Right ventricle myocardium inferior (tissue), 1 donor: ENCODE data around the gene PLPP1. TPM values are rescaled to one million over a fixed set of nuclear protein-coding genes. Genes with fewer than 3 reads are reported as not detected.
"Not testable (repeated sequence)": the region's sequence is repeated elsewhere in the genome, so short reads cannot be mapped to it uniquely, and the experiment has no call there.

Experiments used
- ATAC-seq: fragments of 200-7000 bp; cut with Tn5 transposase; one replicate; pipeline ENCODE4 v1.9.1; 2020; ENCODE audit warnings: mild to moderate bottlenecking, moderate library complexity
- DNase-seq: peaks from one replicate; pipeline ENCODE4 v3.0.0; 2021; ENCODE audit errors: missing footprints
- intact Hi-C: fragments of 100-400 bp; cut with DNase I; formaldehyde crosslinking; loops from one replicate; pipeline ENCODE4 v1.11.0; 2022
- total RNA-seq: library from RNA; stranded (reverse); fragmentation: NEBNext Ultra II Directional; extraction: Animal tissue kit (Norgen Biotek cat#: 25700); gene quantifications from one replicate; pipeline ENCODE4 v1.2.1, GENCODE V29; 2021
- donor health status: DM: no; HTN: yes; CAD: no; lungs with severe emphysema.

The PLPP1 gene
- total RNA-seq, 1 donor from 2014 or later: 74.1 TPM

- DNase-seq (no peak), ATAC-seq (no peak)
- intact Hi-C loops: no loop called here
These were observed 23.8 kb downstream of the PLPP1 start for GRCh38 chr5:55511010-55511409.

DNA sequence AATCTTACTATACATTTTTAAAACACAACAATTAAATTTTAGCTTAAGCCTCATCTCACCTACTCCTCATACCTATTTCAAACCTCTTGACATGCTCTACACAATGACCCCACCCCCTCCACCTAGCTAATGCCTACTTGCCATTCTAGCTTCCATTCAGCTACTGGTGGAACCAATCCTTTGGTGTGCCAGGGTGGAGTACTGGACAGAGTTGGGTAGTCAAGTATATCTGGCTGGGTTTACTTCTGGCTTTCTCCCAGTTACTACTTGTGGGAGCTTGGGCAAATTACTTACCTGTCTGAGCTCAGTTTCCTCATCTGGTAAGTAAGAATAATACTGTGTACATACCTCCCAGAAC is 24.3 kb downstream of the PLPP1 start:
- no peak for DNase-seq
- ATAC-seq: no peak
- intact Hi-C loops: no loop called here

DNA sequence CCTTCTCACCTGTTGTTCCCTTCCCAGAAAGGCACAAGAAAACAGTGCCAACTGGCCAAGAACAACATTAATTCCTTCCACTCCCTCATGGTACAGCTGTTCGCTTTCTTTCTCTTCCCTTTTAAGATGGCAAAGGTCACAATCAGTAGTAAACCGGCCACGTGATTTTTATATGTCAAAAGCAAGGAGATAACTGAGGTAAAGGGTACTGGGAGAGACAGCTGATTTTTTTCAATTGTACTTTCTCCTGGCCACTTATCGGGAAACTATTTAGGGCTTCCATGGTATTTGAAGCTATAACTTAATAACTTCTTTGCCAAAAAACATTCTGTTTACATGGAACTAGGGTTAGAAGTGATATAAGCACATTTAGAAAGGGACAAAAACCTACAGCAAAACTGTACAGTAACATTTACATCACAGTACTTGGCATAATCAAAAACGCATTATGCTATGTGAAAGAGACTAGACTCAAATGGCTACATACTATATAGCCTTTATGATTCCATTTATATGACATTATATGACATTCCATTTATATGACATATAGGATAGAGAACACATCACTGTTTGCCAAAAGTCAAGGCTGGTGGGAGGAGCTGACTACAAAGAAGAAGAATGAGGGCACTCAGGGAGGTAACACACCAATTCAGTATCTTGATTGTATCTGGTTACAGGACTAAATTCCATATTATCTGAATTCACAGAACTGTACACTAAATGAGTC is 24.8 kb downstream of the PLPP1 start:
- DNase-seq (no peak), ATAC-seq (peak; percentile 55)
- intact Hi-C loops: no loop called here

- intact Hi-C loops: no loop called here
- ATAC-seq (no peak), DNase-seq (no peak)
These were observed 25.7 kb downstream of the PLPP1 start for GRCh38 chr5:55509097-55509496.

- ATAC-seq: no peak
- DNase-seq: no peak
- intact Hi-C loops: no loop called here
These were observed 27.2 kb downstream of the PLPP1 start for GRCh38 chr5:55507574-55507973.

DNA sequence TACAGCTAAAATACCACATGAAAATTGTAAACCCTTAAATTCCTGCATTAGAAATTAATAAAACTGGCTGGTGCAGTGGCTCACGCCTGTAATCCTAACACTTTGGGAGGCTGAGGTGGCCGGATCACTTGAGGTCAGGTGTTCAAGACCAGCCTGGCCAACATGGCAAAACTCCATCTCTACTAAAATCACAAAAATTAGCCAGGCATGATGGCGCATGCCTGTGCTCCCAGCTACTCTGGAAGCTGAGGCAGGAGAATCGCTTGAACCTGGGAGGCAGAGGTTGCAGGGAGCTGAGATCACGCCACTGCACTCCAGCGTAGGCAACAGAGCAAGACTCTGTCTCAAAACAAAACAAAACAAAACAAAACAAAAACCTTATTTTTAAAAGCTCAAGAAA is 29.1 kb downstream of the PLPP1 start:
- ATAC-seq, intact Hi-C loops, DNase-seq: not testable (repeated sequence)

DNA sequence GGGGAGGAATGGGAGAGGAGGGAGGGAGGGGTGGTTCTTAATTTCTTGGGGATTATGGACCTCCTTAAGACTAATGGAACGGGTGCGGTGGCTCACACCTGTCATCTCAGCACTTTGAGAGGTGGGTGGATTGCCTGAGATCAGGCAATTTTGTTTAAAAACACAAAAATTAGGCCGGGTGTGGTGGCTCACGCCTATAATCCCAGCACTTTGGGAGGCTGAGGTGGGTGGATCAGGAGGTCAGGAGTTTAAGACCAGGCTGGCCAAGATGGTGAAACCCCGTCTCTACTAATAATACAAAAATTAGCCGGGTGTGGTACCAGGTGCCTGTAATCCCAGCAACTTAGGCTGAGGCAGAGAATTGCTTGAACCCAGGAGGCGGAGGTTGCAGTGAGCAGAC is 30.8 kb downstream of the PLPP1 start:
- DNase-seq, intact Hi-C loops, ATAC-seq: not testable (repeated sequence)

- DNase-seq: no peak
- ATAC-seq: no peak
- intact Hi-C loops: no loop called here
These were observed 32.0 kb downstream of the PLPP1 start for GRCh38 chr5:55502759-55503158.

- intact Hi-C loops: no loop called here
- no peak for ATAC-seq
- no peak for DNase-seq
These were observed 36.3 kb downstream of the PLPP1 start for GRCh38 chr5:55498457-55498856.

DNA sequence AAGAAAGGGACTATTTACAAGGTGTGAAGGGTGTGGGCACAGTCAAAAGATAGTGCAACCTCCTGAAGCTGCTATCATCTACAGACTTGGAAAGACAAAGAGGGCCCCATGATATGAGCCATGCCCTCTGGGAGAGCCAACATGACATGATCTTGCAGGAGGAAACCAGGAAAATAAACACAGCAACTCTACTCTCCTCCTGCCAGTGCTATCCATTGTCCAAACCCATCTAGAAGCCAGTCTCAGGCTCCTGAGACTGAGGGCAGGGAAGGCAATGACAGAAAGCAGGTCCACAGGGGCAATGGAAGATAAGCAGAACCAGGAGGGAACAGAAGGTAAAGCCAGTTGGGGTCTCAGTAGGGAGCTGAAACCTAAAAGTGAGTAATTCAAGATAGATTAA is 37.1 kb downstream of the PLPP1 start:
- ATAC-seq (no peak), DNase-seq (no peak)
- intact Hi-C loops: no loop called here

GRCh38 chr5:55495216-55495615 is 39.5 kb downstream of the PLPP1 start:
- DNase-seq: no peak
- intact Hi-C loops: no loop called here
- ATAC-seq: no peak

DNA sequence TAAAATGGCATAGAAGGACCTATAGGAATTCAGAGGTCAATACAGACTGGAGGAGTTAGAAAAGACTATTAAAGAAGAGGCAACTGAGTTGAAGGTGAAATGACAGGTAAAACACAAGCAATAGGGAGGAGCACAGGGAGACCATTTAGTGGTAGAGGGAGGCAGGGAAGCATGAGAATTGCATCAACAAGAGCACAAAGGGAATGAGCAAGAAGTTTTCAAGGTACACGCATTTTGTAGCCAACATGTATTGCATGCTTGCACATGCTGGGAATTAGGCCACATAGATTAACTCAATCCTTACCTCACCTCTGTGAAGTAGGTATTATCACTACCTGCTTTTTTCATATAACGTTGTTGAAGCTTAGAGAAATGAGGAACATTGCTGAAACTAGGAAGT is 42.3 kb downstream of the PLPP1 start:
- intact Hi-C loops: no loop called here
- ATAC-seq (no peak), DNase-seq (no peak)

GRCh38 chr5:55485073-55485472 is 49.7 kb downstream of the PLPP1 start:
- ATAC-seq: no peak
- no peak for DNase-seq
- intact Hi-C loops: no loop called here

DNA sequence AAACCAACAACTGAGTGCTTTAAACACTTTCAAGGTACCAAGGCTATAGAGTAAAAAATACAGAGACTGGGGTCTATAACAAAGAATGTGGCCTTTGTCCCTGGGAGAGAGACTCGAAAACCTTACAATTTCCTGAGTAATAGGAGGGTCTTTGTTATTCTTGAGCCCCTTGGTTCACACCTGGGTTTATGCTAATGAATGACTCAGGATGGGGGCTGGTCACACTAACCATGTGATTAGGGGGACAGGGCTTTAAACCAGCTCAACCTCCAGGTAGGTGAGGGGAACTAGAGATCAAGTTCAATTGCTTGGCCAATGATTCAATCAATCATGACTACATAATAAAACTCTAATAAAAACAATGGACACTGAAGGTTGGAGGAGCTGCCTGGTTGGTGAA is 50.2 kb downstream of the PLPP1 start:
- DNase-seq (no peak), ATAC-seq (no peak)
- intact Hi-C loops: no loop called here

- intact Hi-C loops: no loop called here
- no peak for DNase-seq
- ATAC-seq: no peak
These were observed 50.9 kb downstream of the PLPP1 start for GRCh38 chr5:55483885-55484284.

- intact Hi-C loops: no loop called here
- no peak for DNase-seq
- ATAC-seq: no peak
These were observed 53.4 kb downstream of the PLPP1 start for GRCh38 chr5:55481293-55481855.

DNA sequence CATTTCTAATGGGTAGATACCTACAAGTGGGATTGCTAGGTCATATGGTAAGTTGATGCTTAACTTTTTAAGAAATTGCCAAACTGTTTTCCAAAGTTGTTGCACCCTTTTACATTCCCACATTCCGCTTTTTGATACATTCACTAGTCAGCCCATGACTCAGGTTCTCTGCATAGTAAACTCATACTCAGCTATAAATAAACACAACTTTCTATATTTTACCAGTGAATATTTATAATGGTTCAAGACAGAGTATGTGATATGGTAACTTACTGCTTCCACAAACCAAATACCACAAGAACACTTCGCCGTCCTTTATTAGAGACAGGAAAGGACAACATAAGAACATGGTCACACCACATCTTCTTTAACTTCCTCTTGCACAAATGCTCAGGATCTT is 54.0 kb downstream of the PLPP1 start:
- ATAC-seq (no peak), DNase-seq (no peak)
- intact Hi-C loops: no loop called here

DNA sequence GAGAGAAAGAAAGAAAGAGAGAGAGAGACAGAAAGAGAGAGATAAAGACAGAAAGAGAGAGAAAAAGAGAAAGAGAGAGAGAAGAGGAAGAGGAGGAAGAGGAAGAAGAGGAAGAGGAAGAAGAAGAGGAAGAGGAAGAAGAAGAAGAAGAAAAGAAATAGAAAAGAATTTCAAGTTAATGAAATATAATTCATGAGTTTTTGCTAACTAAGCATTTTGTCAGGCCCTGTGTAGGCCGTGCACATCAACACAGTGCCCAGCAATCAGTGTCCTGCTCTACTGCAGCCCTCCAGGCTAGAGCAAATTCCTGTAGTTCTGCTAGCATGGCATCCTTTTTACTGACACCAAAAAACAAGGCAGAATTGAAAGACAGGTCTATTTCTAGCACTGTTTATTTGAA is 62.1 kb downstream of the PLPP1 start:
- ATAC-seq (no peak), DNase-seq (no peak)
- intact Hi-C loops: no loop called here

GRCh38 chr5:55471468-55471867 is 63.3 kb downstream of the PLPP1 start:
- intact Hi-C loops: no loop called here
- DNase-seq: no peak
- no peak for ATAC-seq

GRCh38 chr5:55470282-55470681 is 64.5 kb downstream of the PLPP1 start:
- intact Hi-C loops: no loop called here
- ATAC-seq: no peak
- DNase-seq: no peak

GRCh38 chr5:55469839-55470238 is 64.9 kb downstream of the PLPP1 start:
- intact Hi-C loops: no loop called here
- ATAC-seq (no peak), DNase-seq (no peak)
